WTC11 (cell line): ENCODE measurements around the gene CACNA2D1. TPM values are rescaled to one million over a fixed set of nuclear protein-coding genes. Genes with fewer than 3 reads are reported as not detected.

Experiments used
- ATAC-seq: fragments of 200-7000 bp; cut with Tn5 transposase; 2 replicates; pipeline ENCODE4 v1.10.0; 2021; ENCODE audit warnings: mild to moderate bottlenecking, moderate library complexity
- CTCF ChIA-PET: fragments of 300-600 bp; sonication (Branson Sonifier 250); formaldehyde crosslinking; loops from one replicate; lab custom pipeline; 2021; ENCODE audit warnings: antibody characterized with exemption; lab: Charles Lee
- POLR2A ChIA-PET: fragments of 350-600 bp; sonication (Branson Sonifier 250); formaldehyde crosslinking; loops from one replicate; lab custom pipeline; 2021; ENCODE audit warnings: antibody characterized with exemption; lab: Charles Lee
- DNase-seq: peaks from one replicate; pipeline ENCODE4 v3.0.0; 2021; ENCODE audit warnings: low spot score
- H3K27ac Mint-ChIP-seq: 2 replicates; pipeline ENCODE4 v1.8.0; 2021; ENCODE audit warnings: mixed read lengths
- H3K27me3 Mint-ChIP-seq: 2 replicates; pipeline ENCODE4 v1.8.0; 2021; ENCODE audit warnings: low read depth, mild to moderate bottlenecking, moderate library complexity, mixed read lengths
- H3K36me3 Mint-ChIP-seq: 2 replicates; pipeline ENCODE4 v1.8.0; 2021; ENCODE audit warnings: mixed read lengths
- H3K4me1 Mint-ChIP-seq: 2 replicates; pipeline ENCODE4 v1.8.0; 2022; ENCODE audit warnings: mixed read lengths
- H3K4me3 Mint-ChIP-seq: 2 replicates; pipeline ENCODE4 v1.8.0; 2021; ENCODE audit warnings: mild to moderate bottlenecking, moderate library complexity, mixed read lengths
- H3K9me3 Mint-ChIP-seq: 2 replicates; pipeline ENCODE4 v1.8.0; 2021; ENCODE audit warnings: mixed read lengths
- AR ChIP-seq: fragments of 250-450 bp; sonication (Bioruptor Pico); IDR thresholded peaks from 2 replicates; pipeline ENCODE4 v1.9.0; 2021; ENCODE audit warnings: mild to moderate bottlenecking
- ATF6 ChIP-seq: sonication (generic); formaldehyde crosslinking; IDR thresholded peaks from 2 replicates; pipeline ENCODE4 v1.8.1; 2023; ENCODE audit warnings: mild to moderate bottlenecking, missing genetic modification reagents
- E2F1 ChIP-seq: sonication (generic); formaldehyde crosslinking; IDR thresholded peaks from 2 replicates; pipeline ENCODE4 v1.8.0; 2022; ENCODE audit warnings: mild to moderate bottlenecking, missing genetic modification reagents
- ERG ChIP-seq: fragments of 250-450 bp; sonication (Bioruptor Pico); IDR thresholded peaks from 2 replicates; pipeline ENCODE4 v1.8.0; 2021; ENCODE audit warnings: mild to moderate bottlenecking
- FOXP1 ChIP-seq: sonication (generic); formaldehyde crosslinking; IDR thresholded peaks from 2 replicates; pipeline ENCODE4 v1.8.0; 2022; ENCODE audit warnings: missing genetic modification reagents, mild to moderate bottlenecking, moderate library complexity, borderline replicate concordance
- OVOL2 ChIP-seq: fragments of 250-450 bp; sonication (Bioruptor Pico); IDR thresholded peaks from 2 replicates; pipeline ENCODE4 v1.9.0; 2021; ENCODE audit warnings: mild to moderate bottlenecking, borderline replicate concordance
- STAT6 ChIP-seq: sonication (generic); formaldehyde crosslinking; conservative IDR thresholded peaks from 2 replicates; pipeline ENCODE4 v1.8.1; 2023; ENCODE audit warnings: mild to moderate bottlenecking, low read depth, missing genetic modification reagents, moderate library complexity
- TCF7 ChIP-seq: sonication (generic); formaldehyde crosslinking; IDR thresholded peaks from 2 replicates; pipeline ENCODE4 v1.8.0; 2022; ENCODE audit warnings: mild to moderate bottlenecking, low read depth, missing genetic modification reagents, moderate library complexity
- USF1 ChIP-seq: sonication (generic); formaldehyde crosslinking; IDR thresholded peaks from 2 replicates; pipeline ENCODE4 v1.8.0; 2022; ENCODE audit warnings: mild to moderate bottlenecking, missing genetic modification reagents
- USF2 ChIP-seq: sonication (generic); formaldehyde crosslinking; IDR thresholded peaks from 2 replicates; pipeline ENCODE4 v1.8.1; 2023; ENCODE audit warnings: mild to moderate bottlenecking, missing genetic modification reagents, moderate library complexity
- ZBTB21 ChIP-seq: sonication (generic); formaldehyde crosslinking; IDR thresholded peaks from 2 replicates; pipeline ENCODE4 v1.8.1; 2023; ENCODE audit warnings: mild to moderate bottlenecking, missing genetic modification reagents, borderline replicate concordance
- ZNF416 ChIP-seq: fragments of 250-450 bp; sonication (Bioruptor Pico); IDR thresholded peaks from 2 replicates; pipeline ENCODE4 v1.9.0; 2021; ENCODE audit warnings: mild to moderate bottlenecking, inconsistent platforms
- ZNF423 ChIP-seq: fragments of 250-450 bp; sonication (Bioruptor Pico); IDR thresholded peaks from 2 replicates; pipeline ENCODE4 v2.1.2; 2022; ENCODE audit warnings: mild to moderate bottlenecking, moderate library complexity
- ZSCAN18 ChIP-seq: fragments of 250-450 bp; sonication (Bioruptor Pico); IDR thresholded peaks from 2 replicates; pipeline ENCODE4 v2.1.2; 2022; ENCODE audit warnings: mild to moderate bottlenecking, moderate library complexity
- total RNA-seq: library from RNA; stranded (reverse); gene quantifications from 3 replicates; pipeline ENCODE4 v1.2.3, GENCODE V29; 2021

The CACNA2D1 gene
- total RNA-seq, 1 experiment from 2014 or later: 33.3 TPM

GRCh38 chr7:82266081-82266480 lies 177.5 kb downstream of the CACNA2D1 start (continued):
- TF ChIP-seq ERG (CRISPR knock-in tag): no peak
- TF ChIP-seq USF2 (CRISPR knock-in tag): no peak

GRCh38 chr7:82264783-82265305 lies 178.7 kb downstream of the CACNA2D1 start:
- no peak for DNase-seq
- Mint-ChIP-seq H3K4me1 (peaks cover 31% of the 10 kb centered on the region), H3K27ac (0 out of 2 replicates have a peak overlapping the region, but pooled peaks have one; percentile 36), H3K9me3 (peaks cover 7% of the 10 kb centered on the region; the same call in 1 of the 2 replicates), H3K4me3 (no peak overlapping the region), H3K27me3 (no peaks in the 10 kb centered on the region), H3K36me3 (0 out of 2 replicates have a peak, but pooled peaks cover 5% of the 10 kb centered on the region)
- ChIA-PET CTCF (no interaction called here), POLR2A (no interaction called here)
- no peak for ATAC-seq
- TF ChIP-seq AR (CRISPR knock-in tag) (no peak), FOXP1 (CRISPR knock-in tag) (no peak), E2F1 (CRISPR knock-in tag) (no peak)

- Mint-ChIP-seq H3K27me3 (no peaks in the 10 kb centered on the region), H3K4me3 (no peak overlapping the region), H3K27ac (no peak overlapping the region), H3K9me3 (peaks cover 7% of the 10 kb centered on the region; the same call in 1 of the 2 replicates), H3K36me3 (0 out of 2 replicates have a peak, but pooled peaks cover 5% of the 10 kb centered on the region), H3K4me1 (peaks cover 28% of the 10 kb centered on the region)
- no peak for DNase-seq
- ChIA-PET POLR2A (no interaction called here), CTCF (no interaction called here)
- no peak for ATAC-seq
- no peak for TF ChIP-seq OVOL2
- TF ChIP-seq USF2 (CRISPR knock-in tag): no peak
- TF ChIP-seq STAT6 (CRISPR knock-in tag): no peak
- no peak for TF ChIP-seq ATF6 (CRISPR knock-in tag)
- no peak for TF ChIP-seq ZNF423
- no peak for TF ChIP-seq TCF7 (CRISPR knock-in tag)
- TF ChIP-seq USF1 (CRISPR knock-in tag): no peak
- no peak for TF ChIP-seq ZNF416 (CRISPR knock-in tag)
- no peak for TF ChIP-seq ZBTB21 (CRISPR knock-in tag)
- no peak for TF ChIP-seq ZSCAN18 (CRISPR knock-in tag)
Observed at GRCh38 chr7:82263920-82264782, 179.4 kb downstream of the CACNA2D1 start.
